ENCODE measurements around the gene PREX1.

DNA sequence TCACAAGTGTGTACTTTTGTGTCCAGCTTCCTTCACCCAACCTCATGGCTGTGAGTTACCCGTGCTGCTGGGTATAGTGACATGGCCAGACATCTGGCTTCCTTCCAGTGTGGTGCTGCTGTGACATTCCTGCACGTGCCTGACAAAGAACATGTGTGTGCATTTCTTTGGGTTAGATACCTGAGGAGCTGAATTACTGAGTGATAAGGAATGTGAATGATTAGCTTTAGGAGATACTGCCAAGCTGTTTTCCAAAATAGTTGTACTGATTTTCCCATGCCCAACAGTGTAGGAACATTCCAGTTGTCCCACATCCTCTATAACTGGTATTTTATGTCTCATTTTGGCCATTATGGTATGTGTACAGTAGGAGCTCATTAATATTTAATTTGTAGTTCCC, 132.5 kb downstream of the PREX1 start:
- TF ChIP-seq, protein P1, sequence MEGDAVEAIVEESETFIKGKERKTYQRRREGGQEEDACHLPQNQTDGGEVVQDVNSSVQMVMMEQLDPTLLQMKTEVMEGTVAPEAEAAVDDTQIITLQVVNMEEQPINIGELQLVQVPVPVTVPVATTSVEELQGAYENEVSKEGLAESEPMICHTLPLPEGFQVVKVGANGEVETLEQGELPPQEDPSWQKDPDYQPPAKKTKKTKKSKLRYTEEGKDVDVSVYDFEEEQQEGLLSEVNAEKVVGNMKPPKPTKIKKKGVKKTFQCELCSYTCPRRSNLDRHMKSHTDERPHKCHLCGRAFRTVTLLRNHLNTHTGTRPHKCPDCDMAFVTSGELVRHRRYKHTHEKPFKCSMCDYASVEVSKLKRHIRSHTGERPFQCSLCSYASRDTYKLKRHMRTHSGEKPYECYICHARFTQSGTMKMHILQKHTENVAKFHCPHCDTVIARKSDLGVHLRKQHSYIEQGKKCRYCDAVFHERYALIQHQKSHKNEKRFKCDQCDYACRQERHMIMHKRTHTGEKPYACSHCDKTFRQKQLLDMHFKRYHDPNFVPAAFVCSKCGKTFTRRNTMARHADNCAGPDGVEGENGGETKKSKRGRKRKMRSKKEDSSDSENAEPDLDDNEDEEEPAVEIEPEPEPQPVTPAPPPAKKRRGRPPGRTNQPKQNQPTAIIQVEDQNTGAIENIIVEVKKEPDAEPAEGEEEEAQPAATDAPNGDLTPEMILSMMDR (IDR thresholded peaks at IDR 0.05; ENCODE audit: low read depth, low read length), result no peak
- TF ChIP-seq, protein P2, sequence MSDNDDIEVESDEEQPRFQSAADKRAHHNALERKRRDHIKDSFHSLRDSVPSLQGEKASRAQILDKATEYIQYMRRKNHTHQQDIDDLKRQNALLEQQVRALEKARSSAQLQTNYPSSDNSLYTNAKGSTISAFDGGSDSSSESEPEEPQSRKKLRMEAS (IDR thresholded peaks at IDR 0.05; ENCODE audit: low read depth, low read length), result no peak
